Measurements from ENCODE around the gene MTFMT.
"Not testable (repeated sequence)": the region's sequence is repeated elsewhere in the genome, so short reads cannot be mapped to it uniquely, and the experiment has no call there.

MTFMT gene

GRCh38 chr15:65048241-65048640, 18.8 kb upstream of the MTFMT start (continued):
- TF ChIP-seq POU6F1 (CRISPR knock-in tag; IDR thresholded peaks at IDR 0.05; ENCODE audit: borderline replicate concordance, low read depth) (no peak), GLIS3 (CRISPR knock-in tag; IDR thresholded peaks at IDR 0.05) (no peak), TCF4 (CRISPR knock-in tag; IDR thresholded peaks at IDR 0.05; ENCODE audit: borderline replicate concordance) (no peak), PATZ1 (CRISPR knock-in tag; IDR thresholded peaks at IDR 0.05; ENCODE audit: borderline replicate concordance) (no peak), ZFP3 (CRISPR knock-in tag; IDR thresholded peaks at IDR 0.05) (no peak)

- ATAC-seq = no peak
- no peak for TF ChIP-seq ZC3H10 (CRISPR knock-in tag; IDR thresholded peaks at IDR 0.05)
- no peak for TF ChIP-seq ARNTL (CRISPR knock-in tag; IDR thresholded peaks at IDR 0.05; ENCODE audit: borderline replicate concordance, low read depth)
- no peak for TF ChIP-seq TOX (CRISPR knock-in tag; IDR thresholded peaks at IDR 0.05; ENCODE audit: borderline replicate concordance)
- TF ChIP-seq PATZ1 (CRISPR knock-in tag; IDR thresholded peaks at IDR 0.05; ENCODE audit: borderline replicate concordance) = no peak
- TF ChIP-seq ZNF565 (CRISPR knock-in tag; conservative IDR thresholded peaks at IDR 0.05; ENCODE audit: low read depth) = no peak
- TF ChIP-seq RARB (CRISPR knock-in tag; IDR thresholded peaks at IDR 0.05) = no peak
- no peak for TF ChIP-seq TSHZ2 (CRISPR knock-in tag; IDR thresholded peaks at IDR 0.05)
- no peak for TF ChIP-seq ZFP30 (CRISPR knock-in tag; IDR thresholded peaks at IDR 0.05)
- no peak for TF ChIP-seq OSR1 (CRISPR knock-in tag; IDR thresholded peaks at IDR 0.05)
- no peak for TF ChIP-seq CSRNP3 (CRISPR knock-in tag; IDR thresholded peaks at IDR 0.05)
- TF ChIP-seq ESRRG (CRISPR knock-in tag; IDR thresholded peaks at IDR 0.05) = no peak
- no peak for TF ChIP-seq ZNF8 (CRISPR knock-in tag; IDR thresholded peaks at IDR 0.05)
- no peak for TF ChIP-seq SNAI2 (CRISPR knock-in tag; IDR thresholded peaks at IDR 0.05)
- no peak for TF ChIP-seq CSDC2 (CRISPR knock-in tag; IDR thresholded peaks at IDR 0.05)
Observed at GRCh38 chr15:65044724-65045481, 15.5 kb upstream of the MTFMT start, which contains the start of gene SLC51B. TSS of gene SLC51B (plus strand) at chr15:65045387. CDS start at chr15:65050005, 4,618 bp downstream.

- not testable (repeated sequence) for ATAC-seq
Observed at GRCh38 chr15:65044218-65044617, 14.8 kb upstream of the MTFMT start.

All from SK-N-SH treated with all-trans-retinoic acid at 6 μM for 48 hours (cell line).